Astrocyte of the cerebellum (primary cell): ENCODE data around the gene CCT4.
"Not testable (repeated sequence)": the region's sequence is repeated elsewhere in the genome, so short reads cannot be mapped to it uniquely, and the experiment has no call there.

Source experiments
- DNase-seq: peaks from one replicate; pipeline ENCODE4 v3.0.0-alpha.2; 2011; ENCODE audit warnings: low read depth
- H3K4me3 ChIP-seq: 2 replicates; pipeline ENCODE4 v1.5.1; 2011; ENCODE audit warnings: mild to moderate bottlenecking, low read depth, low read length, moderate library complexity
- CTCF ChIP-seq: IDR thresholded peaks from 2 replicates; pipeline ENCODE4 v1.5.1; 2012; ENCODE audit warnings: low read length, low read depth, moderate library complexity, mild to moderate bottlenecking; ENCODE audit errors: missing control alignments
- in situ Hi-C: cut with HindIII; loops from 2 replicates; pipeline ENCODE4 v1.10.0; 2017; ENCODE audit warnings: low sequenced_read_pairs

The CCT4 gene

GRCh38 chr2:61855318-61855613, 33.2 kb downstream of the CCT4 start:
- no peak for TF ChIP-seq CTCF
- in situ Hi-C loops = no loop called here
- H3K4me3 ChIP-seq = peak overlapping the region; percentile 82
- DNase-seq = no peak

GRCh38 chr2:61854564-61855317, 33.7 kb downstream of the CCT4 start:
- TF ChIP-seq CTCF = no peak
- DNase-seq = peak; percentile 95
- H3K4me3 ChIP-seq = peak overlapping the region; percentile 82
- in situ Hi-C loops = no loop called here

GRCh38 chr2:61853847-61854563, 34.5 kb downstream of the CCT4 start, which contains the start of gene FAM161A:
Gene FAM161A, minus strand, starts transcription at chr2:61854060. Its CDS starts 19 bp downstream, at chr2:61854041.
- in situ Hi-C loops = no loop called here
- peak within 1 kb of the TSS; percentile 82 for H3K4me3 ChIP-seq
- no peak for TF ChIP-seq CTCF
- peak; percentile 57 for DNase-seq

GRCh38 chr2:61853086-61853846, 35.2 kb downstream of the CCT4 start:
- in situ Hi-C loops = no loop called here
- peak overlapping the region; percentile 82 for H3K4me3 ChIP-seq
- no peak for DNase-seq
- no peak for TF ChIP-seq CTCF

- H3K4me3 ChIP-seq, DNase-seq, in situ Hi-C loops: not testable (repeated sequence)
Observed at GRCh38 chr2:61851270-61851669, 37.2 kb downstream of the CCT4 start.

- no peak for DNase-seq
- in situ Hi-C loops = no loop called here
- no peak for TF ChIP-seq CTCF
- no peak overlapping the region for H3K4me3 ChIP-seq
Observed at GRCh38 chr2:61845320-61845719, 43.1 kb downstream of the CCT4 start.

GRCh38 chr2:61841286-61841685, 47.2 kb downstream of the CCT4 start:
- H3K4me3 ChIP-seq = no peak overlapping the region
- no peak for DNase-seq
- in situ Hi-C loops = no loop called here
- TF ChIP-seq CTCF = no peak
